GM10266 (cell line): ENCODE measurements around the gene PFN3.

Source experiments
- DNase-seq: peaks from one replicate; pipeline ENCODE4 v3.0.0; 2012; ENCODE audit errors: extremely low spot score
- TF ChIP-seq, protein P1 (sequence below): IDR thresholded peaks from 2 replicates; pipeline ENCODE4 v1.5.1; 2012; ENCODE audit warnings: mild to moderate bottlenecking, low read depth; ENCODE audit not compliant: control insufficient read depth, insufficient read depth; ENCODE audit errors: missing control alignments

Gene PFN3

GRCh38 chr5:177399997-177400868, at the start of gene PFN3:
PFN3 (minus strand) TSS chr5:177400661; CDS start chr5:177400576, 85 bp downstream.
- TF ChIP-seq, protein P1, sequence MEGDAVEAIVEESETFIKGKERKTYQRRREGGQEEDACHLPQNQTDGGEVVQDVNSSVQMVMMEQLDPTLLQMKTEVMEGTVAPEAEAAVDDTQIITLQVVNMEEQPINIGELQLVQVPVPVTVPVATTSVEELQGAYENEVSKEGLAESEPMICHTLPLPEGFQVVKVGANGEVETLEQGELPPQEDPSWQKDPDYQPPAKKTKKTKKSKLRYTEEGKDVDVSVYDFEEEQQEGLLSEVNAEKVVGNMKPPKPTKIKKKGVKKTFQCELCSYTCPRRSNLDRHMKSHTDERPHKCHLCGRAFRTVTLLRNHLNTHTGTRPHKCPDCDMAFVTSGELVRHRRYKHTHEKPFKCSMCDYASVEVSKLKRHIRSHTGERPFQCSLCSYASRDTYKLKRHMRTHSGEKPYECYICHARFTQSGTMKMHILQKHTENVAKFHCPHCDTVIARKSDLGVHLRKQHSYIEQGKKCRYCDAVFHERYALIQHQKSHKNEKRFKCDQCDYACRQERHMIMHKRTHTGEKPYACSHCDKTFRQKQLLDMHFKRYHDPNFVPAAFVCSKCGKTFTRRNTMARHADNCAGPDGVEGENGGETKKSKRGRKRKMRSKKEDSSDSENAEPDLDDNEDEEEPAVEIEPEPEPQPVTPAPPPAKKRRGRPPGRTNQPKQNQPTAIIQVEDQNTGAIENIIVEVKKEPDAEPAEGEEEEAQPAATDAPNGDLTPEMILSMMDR: no peak
- DNase-seq: no peak

- TF ChIP-seq, protein P1: no peak
- DNase-seq: no peak
Observed at GRCh38 chr5:177449140-177450061, 48.9 kb upstream of the PFN3 start.

DNA sequence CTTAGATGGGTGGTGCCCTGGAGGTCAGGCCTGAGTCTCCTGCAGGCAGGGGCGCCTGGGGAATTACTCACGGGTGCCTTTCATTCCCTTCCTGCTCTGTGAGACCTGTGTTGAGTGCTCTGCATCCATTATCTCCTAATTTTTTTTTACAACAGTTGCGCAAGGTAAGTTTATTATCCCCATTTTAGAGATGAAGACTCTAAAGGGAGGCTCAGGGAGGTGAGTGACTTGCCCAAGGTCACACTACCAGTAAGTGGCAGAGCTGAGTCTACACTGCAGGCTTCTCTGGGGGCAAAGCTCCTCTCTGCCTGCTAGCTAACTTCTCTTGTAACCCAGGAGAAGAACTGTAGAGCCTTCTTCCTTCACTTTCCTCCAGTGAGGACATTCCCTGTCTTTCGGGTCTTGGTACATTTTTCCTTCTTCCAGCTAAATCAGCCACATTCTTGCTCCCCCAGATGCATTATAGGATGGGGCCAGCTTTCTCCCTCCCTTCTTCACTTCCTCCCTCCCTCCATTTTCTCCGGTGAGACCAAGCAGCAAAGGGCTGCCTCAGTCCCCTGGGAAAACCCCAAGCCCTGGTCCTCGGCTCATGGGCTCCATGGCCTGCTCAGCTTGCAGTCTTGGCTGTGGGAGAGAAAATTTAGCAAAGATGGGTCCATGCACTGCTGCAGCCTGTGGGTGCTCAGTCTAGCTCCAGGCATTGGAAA, 47.9 kb upstream of the PFN3 start:
- TF ChIP-seq, protein P1: no peak
- DNase-seq: no peak

- no peak for DNase-seq
- TF ChIP-seq, protein P1: no peak
Observed at GRCh38 chr5:177447611-177448243, 47.3 kb upstream of the PFN3 start.

DNA sequence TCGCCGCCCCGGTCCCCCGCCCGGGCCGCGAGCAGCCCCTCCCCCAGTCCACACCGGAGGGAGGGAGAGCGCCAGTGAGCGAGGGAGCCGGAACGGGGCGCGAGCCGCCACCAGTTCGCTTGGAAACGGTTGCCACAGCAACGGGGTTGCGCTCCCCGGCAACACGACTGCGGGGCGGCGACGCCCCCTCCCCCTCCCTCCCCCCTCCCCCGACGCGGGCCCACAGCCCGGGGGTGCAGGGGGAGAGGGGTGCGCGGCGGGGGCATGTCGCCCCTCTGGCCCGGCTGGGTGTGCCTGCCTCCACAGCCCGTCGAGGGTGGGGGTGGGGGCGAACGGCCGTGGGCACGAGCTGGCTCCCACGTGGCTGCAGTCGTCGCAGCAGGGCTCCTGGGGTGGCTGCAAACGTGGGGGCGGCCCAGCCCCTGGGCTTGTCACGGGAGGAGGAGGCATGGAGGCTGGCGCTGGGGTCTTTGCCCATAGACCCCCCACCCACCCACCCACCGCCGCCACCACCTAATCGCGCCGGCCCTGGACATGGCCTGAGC, 46.7 kb upstream of the PFN3 start:
- DNase-seq: peak; percentile 90
- TF ChIP-seq, protein P1: no peak
